ENCODE results near the gene COPG1.

The COPG1 gene

DNA sequence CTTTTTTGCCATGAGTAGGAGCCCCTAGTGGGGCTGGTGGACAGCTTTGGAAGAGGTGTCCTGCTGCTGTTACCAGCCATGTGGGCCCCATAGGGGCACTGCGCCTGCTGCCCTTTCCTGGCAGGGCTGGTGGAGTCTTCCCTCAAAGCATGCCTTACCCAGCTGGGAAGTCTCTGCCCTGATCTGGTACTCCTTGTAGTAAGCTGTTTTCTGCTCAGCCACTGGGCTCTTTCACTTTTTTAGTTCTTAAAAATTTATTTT is 55.5 kb downstream of the COPG1 start:
- TF ChIP-seq, protein P1, sequence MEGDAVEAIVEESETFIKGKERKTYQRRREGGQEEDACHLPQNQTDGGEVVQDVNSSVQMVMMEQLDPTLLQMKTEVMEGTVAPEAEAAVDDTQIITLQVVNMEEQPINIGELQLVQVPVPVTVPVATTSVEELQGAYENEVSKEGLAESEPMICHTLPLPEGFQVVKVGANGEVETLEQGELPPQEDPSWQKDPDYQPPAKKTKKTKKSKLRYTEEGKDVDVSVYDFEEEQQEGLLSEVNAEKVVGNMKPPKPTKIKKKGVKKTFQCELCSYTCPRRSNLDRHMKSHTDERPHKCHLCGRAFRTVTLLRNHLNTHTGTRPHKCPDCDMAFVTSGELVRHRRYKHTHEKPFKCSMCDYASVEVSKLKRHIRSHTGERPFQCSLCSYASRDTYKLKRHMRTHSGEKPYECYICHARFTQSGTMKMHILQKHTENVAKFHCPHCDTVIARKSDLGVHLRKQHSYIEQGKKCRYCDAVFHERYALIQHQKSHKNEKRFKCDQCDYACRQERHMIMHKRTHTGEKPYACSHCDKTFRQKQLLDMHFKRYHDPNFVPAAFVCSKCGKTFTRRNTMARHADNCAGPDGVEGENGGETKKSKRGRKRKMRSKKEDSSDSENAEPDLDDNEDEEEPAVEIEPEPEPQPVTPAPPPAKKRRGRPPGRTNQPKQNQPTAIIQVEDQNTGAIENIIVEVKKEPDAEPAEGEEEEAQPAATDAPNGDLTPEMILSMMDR (conservative IDR thresholded peaks at IDR 0.05) = no peak
- TF ChIP-seq ZFX (IDR thresholded peaks at IDR 0.05) = no peak
- no peak overlapping the region for H3K27ac ChIP-seq

DNA sequence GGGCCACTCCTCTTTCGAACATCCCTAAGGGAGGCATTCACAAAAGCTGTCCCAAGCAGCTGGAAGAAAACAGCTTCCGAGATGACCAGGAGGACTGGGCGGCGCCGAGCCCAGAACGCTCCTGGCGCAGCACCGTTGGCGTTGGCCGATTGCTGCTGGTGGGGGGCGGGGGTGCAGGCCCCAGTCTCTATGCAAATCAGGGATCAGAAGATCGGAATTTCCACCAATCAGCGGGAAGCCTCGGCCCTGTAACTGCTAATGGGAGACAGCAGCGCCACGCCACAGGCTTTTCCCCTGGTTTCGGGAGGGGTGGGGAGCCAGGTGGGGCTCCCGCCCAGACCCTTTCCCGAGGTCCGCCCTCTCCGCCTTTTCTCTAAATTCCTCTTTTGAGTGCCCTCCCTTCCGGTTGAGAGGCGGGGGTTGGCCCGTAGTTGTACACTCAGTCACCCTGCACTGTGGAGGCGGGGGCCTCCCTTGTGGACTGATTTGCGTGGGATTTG is 56.2 kb downstream of the COPG1 start:
- H3K27ac ChIP-seq = no peak overlapping the region
- TF ChIP-seq, protein P1 (conservative IDR thresholded peaks at IDR 0.05) = no peak
- no peak for TF ChIP-seq ZFX (IDR thresholded peaks at IDR 0.05)

DNA sequence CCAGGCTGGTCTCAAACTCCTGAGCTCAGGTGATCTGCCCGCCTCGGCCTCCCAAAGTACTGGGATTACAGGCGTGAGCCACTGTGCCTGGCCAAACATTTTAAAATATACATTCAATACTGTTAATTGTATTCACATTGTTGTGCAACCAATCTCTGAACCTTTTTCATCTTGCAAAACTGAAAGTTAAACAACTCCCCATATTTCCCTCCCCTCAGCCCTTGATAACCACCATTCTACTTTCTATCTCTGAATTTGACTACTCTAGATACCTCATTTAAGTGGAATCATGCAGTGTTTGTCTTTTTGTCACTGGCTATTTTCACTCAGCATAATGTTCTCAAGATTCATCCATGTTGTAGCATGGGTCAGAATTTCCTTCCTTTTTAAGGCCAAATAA is 59.2 kb downstream of the COPG1 start:
- no peak overlapping the region for H3K27ac ChIP-seq
- TF ChIP-seq, protein P1 (conservative IDR thresholded peaks at IDR 0.05) = no peak
- TF ChIP-seq ZFX (IDR thresholded peaks at IDR 0.05) = no peak

DNA sequence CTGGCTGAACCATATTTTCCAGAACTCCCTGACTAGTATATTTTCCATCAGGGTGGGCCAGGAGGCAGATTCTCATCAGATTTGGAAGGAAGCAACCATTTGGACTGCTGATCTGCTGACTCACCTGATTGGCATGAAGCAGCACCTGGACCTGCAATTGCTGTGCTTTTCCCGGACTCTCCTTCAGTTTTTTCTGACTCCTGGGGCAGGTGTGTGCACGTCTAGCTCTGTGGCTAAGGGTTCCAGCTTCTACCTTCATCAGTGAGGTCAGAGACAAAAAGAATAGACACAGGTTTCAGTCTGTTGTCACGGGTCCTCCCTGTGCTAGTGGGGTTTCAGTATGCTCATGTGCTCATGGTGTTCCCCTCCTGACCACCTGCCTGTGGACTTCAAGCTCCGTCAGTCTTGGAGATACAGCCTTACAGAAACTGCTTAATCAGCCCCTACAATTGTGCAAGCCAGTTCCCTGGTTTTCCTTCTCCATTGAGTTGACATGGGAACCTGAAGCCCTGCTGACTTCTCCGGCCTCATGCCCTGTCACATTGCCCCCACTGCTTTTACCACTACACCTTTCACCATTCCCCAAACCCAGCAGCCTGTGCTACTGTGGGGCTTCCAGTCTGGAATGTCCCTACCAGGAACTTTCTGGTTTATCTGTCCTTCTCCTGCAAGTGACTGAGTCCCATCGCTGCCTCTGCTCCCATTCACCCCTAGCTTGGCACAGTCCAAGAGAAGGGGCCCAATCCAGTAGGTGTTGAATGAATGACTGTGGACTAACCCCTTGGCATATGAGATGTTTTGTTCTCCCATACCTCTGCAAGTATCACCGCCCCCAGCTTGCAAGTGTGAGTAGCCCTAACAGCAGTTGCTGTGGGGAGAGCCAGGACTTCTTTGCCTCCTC is 61.0 kb downstream of the COPG1 start:
- TF ChIP-seq, protein P1 (conservative IDR thresholded peaks at IDR 0.05) = no peak
- no peak for TF ChIP-seq ZFX (IDR thresholded peaks at IDR 0.05)
- H3K27ac ChIP-seq = no peak overlapping the region

DNA sequence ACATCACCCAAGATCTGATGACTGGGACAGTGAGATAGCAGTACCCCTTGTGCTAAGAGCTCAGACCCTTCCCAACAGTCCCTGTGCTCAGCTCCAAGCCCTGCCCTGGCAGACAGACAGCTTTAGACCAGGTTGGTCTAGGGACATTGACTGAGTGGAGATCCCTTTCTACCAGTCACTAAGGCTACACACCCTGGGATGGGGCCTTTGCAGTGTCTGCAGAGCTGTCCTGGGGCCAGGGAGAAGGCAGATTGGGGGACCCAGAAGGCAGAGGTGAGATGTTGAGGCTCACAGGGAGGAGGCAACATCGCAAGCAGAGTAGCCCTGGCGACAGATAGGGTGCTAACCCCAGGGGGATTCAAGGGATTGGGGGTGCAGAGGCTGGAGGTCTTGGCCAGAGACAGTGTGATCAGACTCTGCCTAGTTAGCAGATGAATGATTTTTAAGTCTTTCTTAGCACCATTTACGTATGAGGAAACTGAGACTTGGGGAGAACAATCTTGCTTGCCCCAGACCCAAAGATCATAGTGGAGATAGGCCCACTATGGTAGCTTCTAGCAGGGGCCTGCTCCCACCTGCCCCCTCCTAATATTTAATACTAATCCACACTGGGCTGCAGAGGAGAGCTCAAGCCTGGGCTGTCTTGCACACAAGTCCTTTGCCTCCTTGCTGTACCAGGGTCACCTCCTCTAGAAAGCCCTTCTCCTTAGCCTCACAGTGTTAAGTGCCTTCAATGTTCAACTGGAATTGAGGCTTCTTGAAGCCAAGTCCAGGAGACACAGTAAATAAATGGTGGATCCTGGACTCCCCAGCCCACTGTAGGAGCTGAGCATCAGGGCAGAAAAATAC is 61.9 kb downstream of the COPG1 start:
- TF ChIP-seq ZFX (IDR thresholded peaks at IDR 0.05) = no peak
- TF ChIP-seq, protein P1 (conservative IDR thresholded peaks at IDR 0.05) = no peak
- no peak overlapping the region for H3K27ac ChIP-seq

DNA sequence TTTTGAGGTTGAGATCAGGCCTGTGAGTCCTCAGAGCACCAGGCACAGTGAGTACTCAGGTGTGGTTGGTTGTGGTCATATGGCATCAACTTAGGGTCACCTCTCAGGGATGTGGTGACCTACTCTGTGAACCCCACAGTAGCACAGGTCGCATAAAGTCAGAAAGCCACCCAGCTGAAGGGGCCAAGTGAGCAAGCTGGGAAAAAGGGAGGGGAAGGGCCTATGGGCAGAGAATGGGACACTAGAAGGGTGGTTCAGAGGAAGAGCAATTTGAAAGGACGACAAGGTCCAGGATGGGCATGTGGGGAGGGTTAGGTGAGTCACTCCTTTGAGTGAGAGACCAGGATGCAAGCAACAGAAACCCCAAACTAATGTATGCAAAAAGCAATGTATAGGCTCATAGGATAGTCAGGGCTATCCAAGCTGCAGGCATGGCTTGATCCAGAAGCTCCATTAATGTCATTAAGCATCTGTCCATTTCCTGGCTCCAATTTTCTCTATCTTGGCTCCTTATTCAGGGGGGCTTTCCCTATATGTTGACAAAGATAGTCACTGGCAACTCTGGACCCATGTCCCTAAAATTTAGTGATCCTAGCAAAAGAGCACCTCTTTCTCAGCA is 62.7 kb downstream of the COPG1 start:
- H3K27ac ChIP-seq = no peak overlapping the region
- TF ChIP-seq ZFX (IDR thresholded peaks at IDR 0.05) = no peak

DNA sequence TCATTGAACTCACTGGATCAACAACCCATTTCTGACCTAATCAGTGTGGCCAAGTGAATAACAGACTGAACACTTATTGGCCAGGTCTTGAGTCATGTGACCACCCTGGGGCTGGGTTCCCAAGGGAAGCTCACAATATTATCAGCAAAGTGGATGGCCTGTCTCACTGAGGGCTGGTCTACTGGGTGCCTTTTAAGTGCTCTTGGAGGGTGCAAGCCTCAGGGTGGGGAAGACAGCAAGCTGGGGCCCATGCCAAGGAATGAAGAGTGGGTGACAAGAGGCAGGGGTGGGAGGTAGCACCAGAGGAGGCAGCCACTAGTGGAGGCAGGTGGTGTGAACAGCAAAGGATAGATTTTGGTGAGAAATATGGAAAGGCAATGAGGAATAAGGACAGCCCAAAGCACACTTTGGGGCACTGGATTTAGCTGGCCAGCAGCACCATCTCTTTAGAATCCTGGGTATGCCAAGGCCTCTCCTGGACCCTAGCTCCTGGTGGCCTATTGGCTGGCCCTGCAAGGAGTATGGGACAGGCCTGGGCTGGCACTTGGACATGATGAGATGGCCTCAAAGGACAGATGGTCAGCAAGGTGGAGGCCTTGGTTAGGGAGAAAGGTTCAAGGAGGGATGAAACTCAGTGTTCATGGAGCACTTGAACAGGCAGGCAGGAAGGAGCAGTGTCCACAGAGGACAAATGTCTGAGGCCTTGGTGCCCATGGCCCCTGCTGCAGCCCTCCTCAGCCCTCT is 63.4 kb downstream of the COPG1 start:
- TF ChIP-seq, protein P1 (conservative IDR thresholded peaks at IDR 0.05) = no peak
- no peak for TF ChIP-seq ZFX (IDR thresholded peaks at IDR 0.05)
- peak overlapping the region; percentile 93; the same call in 1 of the 2 replicates for H3K27ac ChIP-seq
